ENCODE data around the gene DLG5. TPM values are rescaled to one million over a fixed set of nuclear protein-coding genes. Genes with fewer than 3 reads are reported as not detected.
"Not testable (repeated sequence)": the region's sequence is repeated elsewhere in the genome, so short reads cannot be mapped to it uniquely, and the experiment has no call there.

The DLG5 gene
- total RNA-seq, 1 experiment from 2014 or later = 31.7 TPM

DNA sequence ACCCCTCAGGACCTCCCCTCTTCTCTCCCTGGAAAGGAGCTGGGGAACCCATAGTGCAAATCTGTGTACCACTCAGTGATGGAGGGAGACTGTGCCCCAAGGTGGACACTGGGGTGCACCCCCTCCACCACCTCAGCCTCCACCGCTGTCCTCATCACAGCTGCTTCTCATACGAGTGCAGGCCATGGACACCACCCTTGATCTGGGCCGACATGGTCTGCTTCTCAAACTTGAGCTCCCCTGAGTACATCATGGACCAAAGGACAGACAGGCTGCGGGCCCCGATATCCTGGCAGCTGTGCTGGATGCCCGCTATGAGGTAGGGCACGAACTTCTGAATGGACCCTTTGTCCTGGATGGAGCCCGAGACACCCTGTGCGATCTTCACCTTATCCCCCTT is 146.4 kb downstream of the DLG5 start:
- Histone ChIP-seq H3K4me3 (ENCODE audit: insufficient read depth, low read depth, low read length) (no peak overlapping the region), H3K36me3 (replicated peaks; ENCODE audit: control insufficient read depth, insufficient read depth, low read length) (peaks cover 8% of the 10 kb centered on the region), H3K27me3 (ENCODE audit: control insufficient read depth, insufficient read depth, low read length) (no peaks in the 10 kb centered on the region)
- DNase-seq = peak; percentile 8

DNA sequence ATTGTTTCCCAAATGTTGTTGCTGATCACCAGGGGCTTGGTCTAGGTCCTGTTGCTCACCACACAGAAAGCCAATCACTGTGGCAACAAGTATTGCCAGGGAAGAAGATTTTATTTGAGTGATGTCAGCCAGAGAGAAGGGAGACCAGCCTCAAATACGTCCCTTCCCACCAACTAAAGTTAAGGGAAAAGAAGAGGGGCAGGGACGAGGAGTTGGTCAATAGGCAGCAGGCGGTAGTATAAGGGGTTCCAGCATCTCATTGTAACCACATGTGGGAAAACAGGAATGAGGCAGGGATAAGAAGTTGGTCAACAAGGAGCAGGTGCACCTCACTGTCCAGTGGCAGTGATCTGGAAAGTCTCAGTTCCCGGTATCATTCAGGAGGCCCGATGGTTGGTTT is 150.1 kb downstream of the DLG5 start:
- Histone ChIP-seq H3K36me3 (replicated peaks; ENCODE audit: control insufficient read depth, insufficient read depth, low read length) (peaks cover 2% of the 10 kb centered on the region), H3K27me3 (ENCODE audit: control insufficient read depth, insufficient read depth, low read length) (no peaks in the 10 kb centered on the region), H3K4me3 (ENCODE audit: insufficient read depth, low read depth, low read length) (no peak overlapping the region)
- no peak for DNase-seq

DNA sequence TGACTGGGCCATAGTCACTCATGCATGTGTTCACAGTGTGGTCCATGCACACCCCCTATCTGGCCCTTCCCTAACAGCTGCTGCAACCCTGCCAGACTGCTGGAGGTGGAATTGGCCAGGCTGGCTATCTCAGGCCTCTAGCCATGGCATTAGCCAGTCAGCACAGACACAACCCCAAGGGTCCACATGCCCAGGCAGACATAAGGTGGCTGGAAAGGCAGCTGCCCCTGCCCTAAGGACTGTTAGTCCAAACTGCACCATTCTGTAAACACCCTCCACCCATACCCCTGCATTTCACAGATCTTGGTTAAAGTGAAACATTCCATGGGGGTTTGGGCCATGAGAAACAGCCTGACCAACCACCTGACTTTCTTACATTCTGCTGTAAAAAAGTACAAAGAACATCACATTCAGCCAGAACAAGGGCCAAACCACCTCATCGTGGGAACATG is 151.6 kb downstream of the DLG5 start:
- DNase-seq = peak; percentile 5

DNA sequence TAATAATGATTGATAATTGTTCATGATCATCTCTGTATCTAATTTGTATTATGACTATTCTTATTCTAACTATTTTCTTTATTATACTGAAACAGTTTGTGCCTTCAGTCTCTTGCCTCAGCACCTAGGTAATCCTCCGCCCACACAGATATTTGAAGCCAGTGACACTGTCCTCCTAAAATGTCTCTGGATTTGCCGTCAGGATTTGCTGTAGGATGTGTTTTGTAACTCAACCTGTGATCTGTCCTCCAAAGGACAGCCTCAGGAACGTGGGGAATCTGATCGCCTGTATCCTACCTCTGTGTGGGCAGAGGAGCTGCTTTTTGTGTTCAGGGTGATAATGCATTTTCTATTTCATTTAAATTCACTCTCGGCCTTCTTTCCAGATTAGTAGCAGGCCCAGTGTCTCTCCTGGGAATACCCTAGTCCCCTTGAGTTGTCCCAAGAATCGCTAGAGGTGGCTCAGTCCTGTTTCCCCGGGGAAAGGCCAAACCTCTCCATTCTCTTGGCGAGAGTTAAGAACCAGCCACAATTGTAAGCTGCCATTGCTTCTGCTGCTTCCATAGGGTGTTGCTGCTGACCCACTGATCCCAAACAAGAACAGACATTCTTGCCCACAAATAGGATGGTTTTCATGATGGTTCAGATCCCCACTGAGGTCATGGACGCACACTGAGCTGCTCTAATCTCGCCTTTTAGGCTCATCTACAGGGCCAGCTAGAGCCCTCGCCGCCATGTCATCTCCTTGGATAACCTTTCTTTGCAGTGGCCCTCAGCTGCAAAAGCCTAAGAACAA is 152.7 kb downstream of the DLG5 start:
- Histone ChIP-seq H3K4me3 (ENCODE audit: insufficient read depth, low read depth, low read length) (no peak overlapping the region), H3K36me3 (replicated peaks; ENCODE audit: control insufficient read depth, insufficient read depth, low read length) (no peaks in the 10 kb centered on the region), H3K27me3 (ENCODE audit: control insufficient read depth, insufficient read depth, low read length) (no peaks in the 10 kb centered on the region)
- peak; percentile 7 for DNase-seq

More for the DNA sequence above, 151.6 kb downstream of the DLG5 start:
- Histone ChIP-seq H3K36me3 (replicated peaks; ENCODE audit: control insufficient read depth, insufficient read depth, low read length) (no peaks in the 10 kb centered on the region; the same call in 1 of the 2 replicates), H3K4me3 (ENCODE audit: insufficient read depth, low read depth, low read length) (no peak overlapping the region), H3K27me3 (ENCODE audit: control insufficient read depth, insufficient read depth, low read length) (no peaks in the 10 kb centered on the region)

DNA sequence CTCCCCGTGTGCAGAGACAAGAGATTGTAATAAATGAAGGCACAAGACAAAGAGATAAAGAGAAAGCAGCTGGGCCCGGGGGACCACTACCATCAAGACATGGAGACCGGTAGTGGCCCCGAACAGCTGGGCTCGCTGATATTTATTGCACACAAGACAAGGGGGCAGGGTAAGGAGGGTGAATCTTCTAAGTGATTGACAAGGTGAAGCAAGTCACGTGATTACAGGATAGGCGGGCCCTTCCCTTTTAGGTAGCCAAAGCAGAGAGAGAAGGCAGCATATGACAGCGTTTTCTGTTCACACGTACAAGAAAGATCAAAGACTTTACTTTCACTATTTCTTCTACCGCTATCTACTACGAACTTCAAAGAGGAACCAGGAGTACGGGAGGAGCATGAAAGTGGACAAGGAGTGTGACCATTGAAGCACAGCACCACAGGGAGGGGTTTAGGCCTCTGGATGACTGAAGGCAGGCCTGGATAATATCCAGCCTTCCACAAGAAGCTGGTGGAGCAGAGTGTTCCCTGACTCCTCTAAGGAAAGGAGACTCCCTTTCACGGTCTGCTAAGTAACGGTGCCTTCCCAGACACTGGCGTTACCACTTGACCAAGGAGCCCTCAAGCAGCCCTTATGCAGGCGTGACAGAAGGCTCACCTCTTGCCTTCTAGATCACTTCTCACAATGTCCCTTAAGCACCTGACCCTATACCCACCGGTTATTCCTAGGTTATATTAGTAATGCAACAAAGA is 153.5 kb downstream of the DLG5 start:
- DNase-seq; H3K36me3 ChIP-seq (replicated peaks; ENCODE audit: control insufficient read depth, insufficient read depth, low read length); H3K27me3 ChIP-seq (ENCODE audit: control insufficient read depth, insufficient read depth, low read length); H3K4me3 ChIP-seq (ENCODE audit: insufficient read depth, low read depth, low read length): not testable (repeated sequence)

DNA sequence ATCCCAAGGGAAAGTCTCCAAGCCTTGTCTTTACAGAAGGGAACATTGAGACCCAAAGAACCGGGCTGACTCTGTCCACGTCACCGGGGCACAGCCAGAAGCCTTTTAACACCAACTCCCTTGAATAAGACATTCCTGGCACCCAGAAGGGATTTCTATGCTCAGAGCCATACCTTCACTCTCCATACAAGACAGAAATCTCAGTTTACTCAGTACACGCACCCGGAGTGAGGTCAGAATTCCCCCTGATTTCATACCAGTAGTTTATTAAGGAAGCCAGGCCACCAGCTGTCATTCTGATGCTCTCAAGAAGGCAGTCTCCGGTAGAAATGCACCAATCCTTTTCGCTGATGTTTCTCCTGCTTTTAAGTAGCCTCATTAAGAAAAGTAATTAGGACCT is 154.7 kb downstream of the DLG5 start:
- DNase-seq = peak; percentile 16
- no peaks in the 10 kb centered on the region for H3K36me3 ChIP-seq (replicated peaks; ENCODE audit: control insufficient read depth, insufficient read depth, low read length)
- no peak overlapping the region for H3K4me3 ChIP-seq (ENCODE audit: insufficient read depth, low read depth, low read length)
- no peaks in the 10 kb centered on the region for H3K27me3 ChIP-seq (ENCODE audit: control insufficient read depth, insufficient read depth, low read length)

DNA sequence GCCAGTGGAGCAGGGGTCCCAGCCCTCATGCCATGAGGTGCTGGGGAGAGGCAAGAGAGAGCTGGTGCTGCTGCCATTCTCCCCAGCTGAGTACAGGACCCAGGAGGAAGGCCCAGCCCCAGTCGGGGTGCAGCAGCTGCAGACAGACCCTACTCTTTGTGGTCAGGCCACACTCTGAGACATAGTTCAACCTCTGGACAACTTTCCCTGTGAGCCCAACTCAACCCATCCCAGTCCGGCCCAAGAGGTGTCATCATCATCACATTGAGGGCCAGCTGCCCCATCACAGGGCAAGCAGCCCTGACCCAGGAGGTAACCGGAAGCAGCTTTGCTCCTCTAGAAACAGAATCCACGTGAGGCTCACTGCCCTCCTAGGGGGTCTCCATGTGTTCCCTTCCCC is 155.1 kb downstream of the DLG5 start:
- Histone ChIP-seq H3K4me3 (ENCODE audit: insufficient read depth, low read depth, low read length) (no peak overlapping the region), H3K27me3 (ENCODE audit: control insufficient read depth, insufficient read depth, low read length) (no peaks in the 10 kb centered on the region), H3K36me3 (replicated peaks; ENCODE audit: control insufficient read depth, insufficient read depth, low read length) (no peaks in the 10 kb centered on the region)
- DNase-seq = peak; percentile 8

DNA sequence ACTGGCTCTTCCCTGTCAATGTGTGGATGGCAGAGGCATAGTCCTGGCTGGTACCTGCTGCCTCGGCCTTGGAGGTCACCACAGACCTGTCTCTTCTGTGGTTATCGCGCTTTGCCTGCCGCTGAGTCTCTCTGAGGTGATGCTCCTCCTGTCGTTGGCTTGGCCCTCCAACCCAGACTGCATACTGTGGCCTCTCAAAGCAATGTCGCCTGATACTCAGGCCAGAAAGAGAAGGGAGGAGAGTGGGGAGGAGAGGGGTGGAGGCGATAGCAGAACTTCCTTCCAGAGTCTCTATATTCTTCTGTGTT is 155.7 kb downstream of the DLG5 start:
- no peaks in the 10 kb centered on the region for H3K36me3 ChIP-seq (replicated peaks; ENCODE audit: control insufficient read depth, insufficient read depth, low read length)
- no peak for DNase-seq
- no peak overlapping the region for H3K4me3 ChIP-seq (ENCODE audit: insufficient read depth, low read depth, low read length)
- no peaks in the 10 kb centered on the region for H3K27me3 ChIP-seq (ENCODE audit: control insufficient read depth, insufficient read depth, low read length)

DNA sequence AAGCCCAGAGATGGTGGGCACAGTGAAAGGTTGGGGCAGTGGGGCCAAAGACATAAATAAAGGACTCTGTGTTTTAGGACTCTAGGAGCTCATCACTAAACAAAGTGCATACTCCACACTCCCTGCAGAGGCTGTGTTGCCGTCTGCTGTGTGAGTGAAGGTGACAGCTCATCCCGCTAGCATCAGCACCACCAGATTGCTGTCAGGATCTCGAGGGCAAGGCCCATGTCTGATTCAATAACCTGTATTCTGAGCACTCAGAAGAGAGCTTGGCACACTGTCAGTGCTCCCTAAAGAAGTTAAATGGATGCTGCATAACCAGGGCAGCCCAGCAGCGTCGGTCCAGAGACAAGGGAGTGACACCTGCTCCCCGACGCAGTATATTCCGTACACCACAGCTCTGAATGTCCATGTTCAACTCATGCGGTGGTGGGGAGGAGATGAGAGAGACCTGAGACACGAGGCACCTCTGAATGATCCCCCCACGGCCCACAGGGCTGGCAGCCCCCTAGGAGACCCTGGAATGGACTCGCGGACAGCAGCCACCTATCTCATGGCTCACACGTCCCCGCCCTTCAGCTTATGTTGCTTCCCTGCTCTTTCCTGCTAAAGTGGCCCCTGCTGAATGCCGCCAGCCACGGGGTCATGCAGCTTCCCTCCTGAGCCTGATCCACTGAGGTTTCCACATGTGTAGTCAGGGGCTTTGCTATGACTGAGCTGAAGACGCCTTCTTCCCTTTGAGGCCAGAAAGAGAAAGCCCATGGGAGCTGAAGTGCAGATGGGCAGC is 156.3 kb downstream of the DLG5 start:
- Histone ChIP-seq H3K36me3 (replicated peaks; ENCODE audit: control insufficient read depth, insufficient read depth, low read length) (no peaks in the 10 kb centered on the region), H3K27me3 (ENCODE audit: control insufficient read depth, insufficient read depth, low read length) (no peaks in the 10 kb centered on the region), H3K4me3 (ENCODE audit: insufficient read depth, low read depth, low read length) (no peak overlapping the region)
- DNase-seq = peak; percentile 18

DNA sequence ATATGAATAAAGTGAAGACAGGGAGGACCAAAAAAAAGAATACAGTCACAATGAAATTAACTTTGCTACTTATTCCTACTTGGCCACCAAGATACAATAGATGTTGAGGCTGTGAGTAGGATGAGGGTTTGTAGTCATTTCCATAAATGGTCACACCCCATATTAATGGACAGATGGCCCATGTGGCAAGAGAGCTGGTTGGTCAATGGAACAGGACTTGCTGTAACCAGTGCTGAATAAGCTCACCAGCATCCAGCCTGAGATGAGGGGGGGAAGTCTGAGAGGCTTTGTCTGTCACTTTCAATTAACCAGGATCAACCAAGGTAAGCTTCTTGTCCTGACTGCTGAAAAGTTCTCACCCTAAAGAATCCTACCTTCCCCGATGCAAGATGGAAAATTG is 158.5 kb downstream of the DLG5 start:
- H3K36me3 ChIP-seq (replicated peaks; ENCODE audit: control insufficient read depth, insufficient read depth, low read length) = no peaks in the 10 kb centered on the region
- no peak for DNase-seq
- H3K27me3 ChIP-seq (ENCODE audit: control insufficient read depth, insufficient read depth, low read length) = no peaks in the 10 kb centered on the region
- H3K4me3 ChIP-seq (ENCODE audit: insufficient read depth, low read depth, low read length) = no peak overlapping the region

DNA sequence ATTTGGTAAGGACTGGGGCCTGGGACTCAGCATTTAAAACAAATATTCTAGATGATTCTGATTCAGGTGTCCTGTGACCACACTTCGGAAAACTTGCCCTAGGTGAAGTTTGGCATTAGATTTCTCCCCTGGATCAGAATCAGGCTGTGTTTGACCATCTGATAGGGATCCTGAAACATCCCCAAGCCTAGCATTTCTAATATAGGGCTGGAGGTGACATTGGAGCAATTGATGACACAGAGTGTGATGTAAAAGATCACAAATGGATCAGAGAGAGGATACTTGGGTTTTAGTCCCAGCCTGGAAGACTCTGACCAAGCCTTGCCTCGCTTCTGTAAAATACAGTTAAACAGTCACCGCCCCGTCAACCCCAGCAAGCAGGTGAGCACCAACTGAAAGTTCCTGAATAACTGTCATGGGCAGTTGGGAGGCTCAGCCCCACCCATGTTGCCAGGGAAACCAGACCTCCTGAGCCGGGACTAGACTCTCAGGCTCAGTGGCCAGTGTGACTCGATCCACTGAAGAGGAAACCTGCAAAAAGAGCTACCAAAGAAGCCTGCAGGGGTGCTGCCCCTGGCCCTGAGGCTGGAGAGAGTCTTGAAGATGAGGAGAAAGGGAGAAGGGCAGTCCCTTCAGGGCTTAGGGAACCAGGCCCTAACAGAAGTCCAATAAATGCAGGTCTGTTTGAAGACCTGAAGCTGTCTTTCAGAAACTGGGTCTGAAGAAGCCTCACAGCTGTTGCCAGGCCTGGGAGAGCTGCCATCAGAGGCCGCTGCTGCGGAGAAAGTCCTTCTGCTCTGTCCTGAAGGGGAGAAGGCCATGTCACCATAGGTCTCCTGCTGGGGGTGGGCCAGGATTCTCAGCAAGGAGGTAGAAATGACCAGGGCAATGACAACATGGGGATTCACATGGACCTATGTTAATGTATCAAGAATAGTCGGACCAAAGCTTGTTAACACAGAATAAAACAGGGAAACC is 162.8 kb downstream of the DLG5 start:
- Histone ChIP-seq H3K4me3 (ENCODE audit: insufficient read depth, low read depth, low read length) (no peak overlapping the region), H3K36me3 (replicated peaks; ENCODE audit: control insufficient read depth, insufficient read depth, low read length) (no peaks in the 10 kb centered on the region), H3K27me3 (ENCODE audit: control insufficient read depth, insufficient read depth, low read length) (no peaks in the 10 kb centered on the region)
- DNase-seq = no peak

DNA sequence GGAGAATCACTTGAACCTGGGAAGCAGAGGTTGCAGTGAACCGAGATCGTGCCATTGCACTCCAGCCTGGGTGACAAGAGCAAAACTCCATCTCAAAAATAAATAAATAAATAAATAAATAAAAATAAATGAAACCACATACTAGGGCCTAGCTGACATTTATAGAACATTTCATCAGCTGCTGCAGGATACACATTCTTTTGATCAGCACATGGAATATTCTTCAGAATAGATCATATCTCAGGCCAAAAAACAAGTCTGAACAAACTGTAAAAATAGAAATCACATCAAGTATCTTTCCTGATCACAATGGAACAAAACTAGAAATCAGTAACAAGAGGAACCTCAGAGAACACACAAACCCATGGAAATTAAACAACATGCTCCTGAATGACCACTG is 168.1 kb downstream of the DLG5 start:
- DNase-seq; H3K27me3 ChIP-seq (ENCODE audit: control insufficient read depth, insufficient read depth, low read length); H3K36me3 ChIP-seq (replicated peaks; ENCODE audit: control insufficient read depth, insufficient read depth, low read length); H3K4me3 ChIP-seq (ENCODE audit: insufficient read depth, low read depth, low read length): not testable (repeated sequence)

DNA sequence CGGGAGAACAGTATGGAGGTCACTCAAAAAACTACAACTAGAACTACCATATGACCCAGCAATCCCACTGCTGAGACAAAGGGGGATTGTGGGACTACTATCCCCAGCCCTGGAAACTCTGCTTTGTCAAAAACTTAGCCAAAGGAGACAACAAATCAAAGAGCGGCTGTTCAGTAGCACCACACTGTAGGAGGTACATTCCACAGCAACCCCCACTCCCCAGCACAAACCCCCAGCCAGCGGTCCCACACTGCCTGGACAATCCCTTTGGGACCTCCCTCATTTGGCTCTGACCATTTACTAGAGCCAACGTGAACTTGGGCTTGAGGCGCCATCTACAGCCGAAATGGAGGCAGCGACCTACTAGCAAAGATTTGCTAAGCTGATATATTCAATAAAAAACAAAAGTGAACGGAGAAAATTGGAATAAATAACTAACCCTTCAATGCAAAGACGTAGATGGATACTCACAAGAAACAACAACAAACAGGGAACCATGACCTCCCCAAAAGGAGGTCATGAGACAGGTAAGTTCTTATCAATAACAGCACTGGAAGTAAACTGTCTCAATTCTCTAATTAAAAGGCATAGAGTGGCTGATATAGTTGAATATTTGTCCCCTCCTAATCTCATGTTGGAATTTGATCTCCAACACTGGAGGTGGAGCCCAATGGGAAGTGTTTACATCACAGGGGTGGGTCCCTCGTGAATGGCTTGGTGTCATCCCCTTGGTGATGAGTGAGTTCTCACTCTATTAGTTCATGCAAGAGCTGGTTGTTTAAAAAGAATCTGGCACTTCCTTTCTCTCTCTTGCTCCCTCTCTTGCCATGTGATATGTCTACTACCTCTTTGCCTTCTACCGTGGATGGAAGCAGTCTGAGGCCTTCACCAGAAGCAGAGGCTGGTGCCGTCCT is 170.0 kb downstream of the DLG5 start:
- Histone ChIP-seq H3K4me3 (ENCODE audit: insufficient read depth, low read depth, low read length) (no peak overlapping the region), H3K36me3 (replicated peaks; ENCODE audit: control insufficient read depth, insufficient read depth, low read length) (no peaks in the 10 kb centered on the region), H3K27me3 (ENCODE audit: control insufficient read depth, insufficient read depth, low read length) (no peaks in the 10 kb centered on the region)
- DNase-seq = peak; percentile 81
